ENCODE data around the gene DEFB127. TPM values are rescaled to one million over a fixed set of nuclear protein-coding genes. Genes with fewer than 3 reads are reported as not detected.
"Not testable (repeated sequence)": the region's sequence is repeated elsewhere in the genome, so short reads cannot be mapped to it uniquely, and the experiment has no call there.

The DEFB127 gene, protein sequence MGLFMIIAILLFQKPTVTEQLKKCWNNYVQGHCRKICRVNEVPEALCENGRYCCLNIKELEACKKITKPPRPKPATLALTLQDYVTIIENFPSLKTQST
- total RNA-seq = not detected

DNA sequence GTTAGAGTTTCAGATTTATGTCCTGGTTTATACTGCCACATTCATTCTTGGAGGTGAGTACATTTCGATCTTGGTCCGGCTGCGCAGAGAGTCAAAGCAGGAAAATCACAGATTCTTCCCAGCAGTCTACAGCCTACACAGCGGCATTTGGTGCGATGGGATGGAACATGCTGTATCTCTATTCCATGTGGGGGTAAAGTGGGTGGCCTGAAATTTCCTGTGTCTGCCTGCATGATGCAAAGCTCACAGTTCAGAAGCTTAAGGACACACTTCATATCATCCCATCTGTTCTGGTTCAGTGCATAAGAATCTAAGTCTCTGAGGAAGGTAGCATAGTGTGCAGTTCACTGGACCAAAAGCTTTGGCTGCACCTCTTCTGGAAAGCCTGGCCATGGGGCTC, at the start of gene DEFB127:
TSS of gene DEFB127 (plus strand) at position 301 of the 400 bp plus-strand sequence. CDS start at position 392, 91 bp downstream.
- no peak for DNase-seq
- TF ChIP-seq, protein P1, sequence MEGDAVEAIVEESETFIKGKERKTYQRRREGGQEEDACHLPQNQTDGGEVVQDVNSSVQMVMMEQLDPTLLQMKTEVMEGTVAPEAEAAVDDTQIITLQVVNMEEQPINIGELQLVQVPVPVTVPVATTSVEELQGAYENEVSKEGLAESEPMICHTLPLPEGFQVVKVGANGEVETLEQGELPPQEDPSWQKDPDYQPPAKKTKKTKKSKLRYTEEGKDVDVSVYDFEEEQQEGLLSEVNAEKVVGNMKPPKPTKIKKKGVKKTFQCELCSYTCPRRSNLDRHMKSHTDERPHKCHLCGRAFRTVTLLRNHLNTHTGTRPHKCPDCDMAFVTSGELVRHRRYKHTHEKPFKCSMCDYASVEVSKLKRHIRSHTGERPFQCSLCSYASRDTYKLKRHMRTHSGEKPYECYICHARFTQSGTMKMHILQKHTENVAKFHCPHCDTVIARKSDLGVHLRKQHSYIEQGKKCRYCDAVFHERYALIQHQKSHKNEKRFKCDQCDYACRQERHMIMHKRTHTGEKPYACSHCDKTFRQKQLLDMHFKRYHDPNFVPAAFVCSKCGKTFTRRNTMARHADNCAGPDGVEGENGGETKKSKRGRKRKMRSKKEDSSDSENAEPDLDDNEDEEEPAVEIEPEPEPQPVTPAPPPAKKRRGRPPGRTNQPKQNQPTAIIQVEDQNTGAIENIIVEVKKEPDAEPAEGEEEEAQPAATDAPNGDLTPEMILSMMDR (IDR thresholded peaks at IDR 0.05) = no peak
- Histone ChIP-seq H3K4me3 (no peak within 1 kb of the TSS), H3K27me3 (no peaks in the 10 kb centered on the region), H3K9me3 (no peaks in the 10 kb centered on the region), H3K36me3 (no peaks in the 10 kb centered on the region), H3K27ac (no peak within 1 kb of the TSS), H3K4me1 (no peaks in the 10 kb centered on the region), H3K9ac (ENCODE audit: low read depth in 2 of 2, low read length in 2 of 2) (no peak within 1 kb of the TSS)
- intact Hi-C loops (cut with DNase I) = no loop called here

DNA sequence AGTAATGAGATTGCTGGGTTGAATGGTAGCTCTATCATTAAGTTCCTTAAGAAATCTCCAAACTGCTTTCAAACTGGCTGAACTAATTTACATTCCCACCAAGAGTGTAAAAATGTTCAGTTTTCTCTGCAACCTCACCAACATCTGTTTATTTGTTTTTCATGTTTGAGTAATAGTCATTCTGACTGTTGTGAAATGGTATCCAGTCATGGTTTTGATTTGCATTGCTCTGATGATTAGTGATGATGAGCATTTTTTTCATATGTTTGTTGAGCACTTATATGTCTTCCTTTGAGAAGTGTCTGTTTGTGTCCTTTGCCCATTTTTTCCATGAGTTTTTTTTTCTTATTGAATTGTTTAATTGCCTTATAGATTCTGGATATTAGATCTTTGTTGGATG, 44.9 kb upstream of the DEFB127 start:
- intact Hi-C loops (cut with DNase I) = no loop called here
- Histone ChIP-seq H3K9ac (ENCODE audit: low read depth in 2 of 2, low read length in 2 of 2) (no peak overlapping the region), H3K4me3 (no peak overlapping the region), H3K4me1 (no peaks in the 10 kb centered on the region), H3K36me3 (no peaks in the 10 kb centered on the region), H3K27me3 (no peaks in the 10 kb centered on the region), H3K27ac (no peak overlapping the region), H3K9me3 (no peaks in the 10 kb centered on the region)
- TF ChIP-seq, protein P1 (IDR thresholded peaks at IDR 0.05) = no peak
- no peak for DNase-seq

DNA sequence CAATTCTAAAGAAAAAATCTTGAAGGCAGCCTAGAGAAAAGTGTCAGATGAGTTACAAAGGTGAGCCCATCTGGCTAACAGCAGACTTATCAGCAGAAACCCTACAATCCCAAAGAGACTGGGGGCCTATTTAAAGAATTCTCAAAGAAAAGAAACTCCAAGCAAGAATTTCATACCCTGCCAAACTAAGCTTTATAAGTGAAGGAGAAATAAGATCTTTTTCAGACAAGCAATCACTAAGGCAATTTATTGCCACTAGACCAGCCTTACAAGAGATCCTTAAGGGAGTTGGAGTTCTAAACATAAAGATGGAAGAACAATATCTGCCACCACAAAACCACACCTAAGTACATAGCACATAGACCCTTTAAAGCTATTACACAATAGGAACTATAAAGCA, 39.7 kb upstream of the DEFB127 start:
- Histone ChIP-seq H3K4me3 (no peak overlapping the region), H3K27ac (no peak overlapping the region), H3K9me3 (no peaks in the 10 kb centered on the region), H3K4me1 (no peaks in the 10 kb centered on the region), H3K27me3 (no peaks in the 10 kb centered on the region), H3K9ac (ENCODE audit: low read depth in 2 of 2, low read length in 2 of 2) (no peak overlapping the region), H3K36me3 (no peaks in the 10 kb centered on the region)
- no peak for DNase-seq
- intact Hi-C loops (cut with DNase I) = no loop called here
- TF ChIP-seq, protein P1 (IDR thresholded peaks at IDR 0.05) = no peak

DNA sequence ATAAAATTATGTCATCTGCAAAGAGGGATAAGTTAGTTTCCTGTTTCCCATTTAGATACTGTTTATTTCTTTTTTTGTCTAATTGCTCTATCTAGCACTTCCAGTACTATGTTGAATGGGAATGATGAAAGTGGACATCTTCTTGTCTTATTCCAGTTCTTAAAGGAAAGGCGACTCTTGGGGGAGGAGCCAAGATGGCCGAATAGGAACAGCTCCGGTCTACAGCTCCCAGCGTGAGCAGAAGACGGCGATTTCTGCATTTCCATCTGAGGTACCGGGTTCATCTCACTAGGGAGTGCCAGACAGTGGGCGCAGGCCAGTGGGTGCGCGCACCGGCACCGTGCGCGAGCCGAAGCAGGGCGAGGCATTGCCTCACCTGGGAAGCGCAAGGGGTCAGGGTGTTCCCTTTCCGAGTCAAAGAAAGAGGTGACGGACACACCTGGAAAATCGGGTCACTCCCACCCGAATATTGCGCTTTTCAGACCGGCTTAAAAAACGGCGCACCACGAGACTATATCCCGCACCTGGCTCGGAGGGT, 27.4 kb upstream of the DEFB127 start:
- H3K36me3 ChIP-seq; H3K27ac ChIP-seq; H3K9ac ChIP-seq (ENCODE audit: low read depth in 2 of 2, low read length in 2 of 2); H3K27me3 ChIP-seq; H3K9me3 ChIP-seq; H3K4me1 ChIP-seq; DNase-seq; H3K4me3 ChIP-seq; intact Hi-C loops (cut with DNase I): not testable (repeated sequence)

DNA sequence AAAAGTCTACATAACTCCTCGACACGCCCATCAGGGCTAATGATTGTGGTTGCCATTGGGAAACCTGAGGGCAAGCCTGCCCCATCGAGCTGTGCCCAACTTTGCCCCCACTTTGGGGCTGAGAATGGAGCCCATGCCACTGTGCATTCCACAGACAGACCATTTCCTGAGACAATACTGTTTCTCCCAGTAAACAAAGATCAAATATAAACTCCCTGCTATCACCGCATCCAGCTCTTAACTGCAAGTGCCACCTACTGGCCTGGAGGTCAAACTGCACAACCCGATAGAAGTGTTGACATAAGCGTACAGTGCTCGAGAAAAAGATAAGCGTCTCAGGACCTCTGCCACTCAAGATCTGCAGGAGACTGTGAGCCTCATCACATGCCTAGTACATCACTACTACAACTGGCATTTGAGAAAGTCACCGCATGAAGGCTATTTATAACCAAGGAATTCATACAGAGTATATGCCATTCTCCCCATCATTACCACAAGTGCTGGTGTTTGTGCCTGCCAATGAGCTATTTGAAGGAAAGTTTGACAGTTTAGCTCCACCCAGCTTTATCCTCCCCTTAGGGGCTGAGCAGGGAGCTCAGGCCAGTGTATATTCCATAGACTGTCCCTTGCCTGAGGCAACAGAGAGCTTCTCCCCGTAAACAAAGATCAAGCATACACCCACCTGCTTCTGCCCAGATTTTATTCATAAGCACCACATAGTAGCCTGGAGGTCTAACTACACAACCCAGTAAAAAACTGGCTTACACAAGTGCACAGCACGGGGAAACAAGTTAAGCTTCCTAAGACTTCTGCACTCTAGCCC, 19.4 kb upstream of the DEFB127 start:
- Histone ChIP-seq H3K9ac (ENCODE audit: low read depth in 2 of 2, low read length in 2 of 2) (no peak overlapping the region), H3K27me3 (no peaks in the 10 kb centered on the region), H3K4me1 (no peaks in the 10 kb centered on the region), H3K27ac (no peak overlapping the region), H3K9me3 (no peaks in the 10 kb centered on the region), H3K4me3 (no peak overlapping the region), H3K36me3 (no peaks in the 10 kb centered on the region)
- intact Hi-C loops (cut with DNase I) = no loop called here
- TF ChIP-seq, protein P1 (IDR thresholded peaks at IDR 0.05) = no peak
- no peak for DNase-seq

DNA sequence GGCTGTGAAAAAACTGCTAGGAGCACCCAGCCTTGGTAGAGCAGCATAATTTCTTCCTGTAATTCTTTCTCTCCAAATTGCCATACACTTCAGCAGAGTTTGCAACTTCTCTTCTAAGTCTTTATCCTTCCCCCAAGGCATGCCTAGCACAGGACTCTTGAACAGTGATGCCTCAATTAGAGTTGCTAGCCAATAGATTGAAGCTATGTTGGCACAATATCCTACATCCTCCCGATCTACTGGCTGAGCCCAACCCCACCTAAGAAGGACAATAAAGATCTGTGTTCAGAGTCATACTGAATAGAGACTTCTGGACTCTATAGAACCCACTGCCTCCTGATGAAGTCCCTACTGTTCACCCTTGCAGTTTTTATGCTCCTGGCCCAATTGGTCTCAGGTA, 15.0 kb upstream of the DEFB127 start, which contains the start of gene DEFB126:
TSS of gene DEFB126 (plus strand) at position 301 of the 400 bp plus-strand sequence. CDS start at position 340, 39 bp downstream.
- DNase-seq = no peak
- intact Hi-C loops (cut with DNase I) = no loop called here

More for the DNA sequence above, 15.0 kb upstream of the DEFB127 start, which contains the start of gene DEFB126:
- Histone ChIP-seq H3K36me3 (no peaks in the 10 kb centered on the region), H3K27me3 (no peaks in the 10 kb centered on the region), H3K9me3 (no peaks in the 10 kb centered on the region), H3K4me3 (no peak within 1 kb of the TSS), H3K9ac (ENCODE audit: low read depth in 2 of 2, low read length in 2 of 2) (no peak within 1 kb of the TSS), H3K4me1 (no peaks in the 10 kb centered on the region), H3K27ac (no peak within 1 kb of the TSS)
- TF ChIP-seq, protein P1 (IDR thresholded peaks at IDR 0.05) = no peak

Measured in colonic mucosa (tissue), 4 donors.